HT-29 (cell line): ENCODE data around the gene CD47. TPM values are rescaled to one million over a fixed set of nuclear protein-coding genes. Genes with fewer than 3 reads are reported as not detected.

ENCODE experiments used
- DNase-seq: peaks from one replicate; pipeline ENCODE4 v3.0.0-alpha.2; 2015; ENCODE audit warnings: low spot score
- total RNA-seq: library from RNA; depleted of rRNA; stranded (reverse); fragments of >200 nt; shearing (Covaris generic); gene quantifications from 2 replicates; pipeline ENCODE4 v1.2.3, GENCODE V29; 2014

Gene CD47
- total RNA-seq, 1 experiment from 2014 or later: 39.0 TPM

- peak; percentile 72 for DNase-seq
Measured at GRCh38 chr3:108053067-108053466, 37.8 kb downstream of the CD47 start.

- no peak for DNase-seq
Measured at GRCh38 chr3:108051005-108051404, 39.8 kb downstream of the CD47 start.

- DNase-seq: no peak
Measured at GRCh38 chr3:108047987-108048386, 42.8 kb downstream of the CD47 start.

- DNase-seq: no peak
Measured at GRCh38 chr3:108046247-108046646, 44.6 kb downstream of the CD47 start.

GRCh38 chr3:108044699-108045098 lies 46.1 kb downstream of the CD47 start:
- DNase-seq: no peak

- DNase-seq: no peak
Measured at GRCh38 chr3:108042300-108042699, 48.5 kb downstream of the CD47 start.

- no peak for DNase-seq
Measured at GRCh38 chr3:108041253-108041652, 49.6 kb downstream of the CD47 start.

GRCh38 chr3:108037770-108038169 lies 53.1 kb downstream of the CD47 start:
- no peak for DNase-seq

GRCh38 chr3:108036984-108037741 lies 53.7 kb downstream of the CD47 start:
- no peak for DNase-seq

GRCh38 chr3:108036401-108036800 lies 54.4 kb downstream of the CD47 start:
- no peak for DNase-seq

- DNase-seq: no peak
Measured at GRCh38 chr3:108035751-108036150, 55.1 kb downstream of the CD47 start.

- peak; percentile 21 for DNase-seq
Measured at GRCh38 chr3:108031895-108032294, 58.9 kb downstream of the CD47 start.

GRCh38 chr3:108030960-108031359 lies 59.9 kb downstream of the CD47 start:
- no peak for DNase-seq

- DNase-seq: no peak
Measured at GRCh38 chr3:108029466-108029865, 61.4 kb downstream of the CD47 start.

GRCh38 chr3:108028896-108029295 lies 61.9 kb downstream of the CD47 start:
- no peak for DNase-seq

GRCh38 chr3:108025177-108025576 lies 65.7 kb downstream of the CD47 start:
- no peak for DNase-seq

GRCh38 chr3:108024146-108024850 lies 66.5 kb downstream of the CD47 start:
- no peak for DNase-seq

- DNase-seq: no peak
Measured at GRCh38 chr3:108022256-108023150, 68.3 kb downstream of the CD47 start.

GRCh38 chr3:108021533-108021932 lies 69.3 kb downstream of the CD47 start:
- DNase-seq: no peak

- no peak for DNase-seq
Measured at GRCh38 chr3:108021131-108021530, 69.7 kb downstream of the CD47 start.

- DNase-seq: no peak
Measured at GRCh38 chr3:108018552-108018951, 72.3 kb downstream of the CD47 start.

GRCh38 chr3:108017587-108017986 lies 73.2 kb downstream of the CD47 start:
- DNase-seq: no peak
